SK-N-SH (cell line): ENCODE measurements around the gene RBX1. TPM values are rescaled to one million over a fixed set of nuclear protein-coding genes. Genes with fewer than 3 reads are reported as not detected.

Experiments
- CTCF ChIA-PET: fragments of 300-600, 350-600 bp; formaldehyde crosslinking; extraction: SDS; loops from one replicate; lab custom pipeline; 2021; lab: Yijun Ruan, JAX
- POLR2A ChIA-PET: fragments of 350-600 bp; sonication (Branson Sonifier 250); formaldehyde crosslinking; extraction: SDS; loops from one replicate; lab custom pipeline; 2020; ENCODE audit warnings: antibody characterized with exemption, inconsistent platforms; lab: Yijun Ruan, JAX
- DNase-seq: peaks from one replicate; pipeline ENCODE4 v3.0.0; 2012
- H2AFZ ChIP-seq: fragments of 200-600 bp; sonication (generic); 2 replicates; pipeline ENCODE4 v1.8.1; 2016; ENCODE audit warnings: antibody characterized with exemption, mild to moderate bottlenecking, low read depth
- H3F3A ChIP-seq: fragments of 200-600 bp; sonication (generic); replicated peaks from 2 replicates; pipeline ENCODE3; 2016; ENCODE audit warnings: antibody characterized with exemption, mild to moderate bottlenecking; ENCODE audit not compliant: insufficient read depth
- H3K27ac ChIP-seq, 2 experiments: fragments of 200-500 bp in 1 of 2; fragments of 200-600 bp in 1 of 2; sonication (Bioruptor generic) in 1 of 2; sonication (generic), shearing (Covaris generic) in 1 of 2; 2 replicates each; pipeline versions ENCODE4 v1.5.1 to v1.6.1; 2014 to 2016; ENCODE audit warnings: low read depth in 2 of 2, inconsistent platforms in 1 of 2, low read length in 1 of 2, mild to moderate bottlenecking in 1 of 2, mixed read lengths in 1 of 2
- H3K27me3 ChIP-seq: fragments of 200-600 bp; sonication (generic), shearing (Covaris generic); 2 replicates; pipeline ENCODE4 v1.6.1; 2016; ENCODE audit warnings: mixed run types; ENCODE audit not compliant: insufficient read depth
- H3K36me3 ChIP-seq, 2 experiments: fragments of 200-500 bp in 1 of 2; fragments of 200-600 bp in 1 of 2; sonication (Bioruptor generic) in 1 of 2; sonication (generic) in 1 of 2; replicated peaks in 1 of 2; 2 replicates each; pipeline versions ENCODE3 to v1.5.1; 2014 to 2016; ENCODE audit warnings: low read length in 1 of 2, mild to moderate bottlenecking in 1 of 2; ENCODE audit not compliant: insufficient read depth in 2 of 2, control insufficient read depth in 1 of 2
- H3K4me1 ChIP-seq, 2 experiments: fragments of 200-500 bp in 1 of 2; fragments of 200-600 bp in 1 of 2; sonication (Bioruptor generic) in 1 of 2; sonication (generic), shearing (Covaris generic) in 1 of 2; 2 replicates each; pipeline versions ENCODE4 v1.5.1 to v1.6.1; 2014 to 2016; ENCODE audit warnings: low read depth in 1 of 2, low read length in 1 of 2, mixed run types in 1 of 2; ENCODE audit not compliant: insufficient read depth in 2 of 2, control insufficient read depth in 1 of 2
- H3K4me2 ChIP-seq: fragments of 200-600 bp; sonication (generic), shearing (Covaris generic); 2 replicates; pipeline ENCODE4 v1.6.1; 2017; ENCODE audit warnings: mixed run types
- H3K4me3 ChIP-seq, 2 experiments: fragments of 200-500 bp in 1 of 2; fragments of 200-600 bp in 1 of 2; sonication (Bioruptor generic) in 1 of 2; sonication (generic), shearing (Covaris generic) in 1 of 2; 2 replicates each; pipeline versions ENCODE4 v1.5.1 to v1.8.1; 2014 to 2016; ENCODE audit warnings: low read depth in 2 of 2, inconsistent platforms in 1 of 2, low read length in 1 of 2, mild to moderate bottlenecking in 1 of 2, mixed read lengths in 1 of 2, moderate library complexity in 1 of 2
- H3K79me2 ChIP-seq: fragments of 200-600 bp; sonication (generic); 2 replicates; pipeline ENCODE4 v1.8.1; 2017; ENCODE audit warnings: mild to moderate bottlenecking; ENCODE audit not compliant: insufficient read depth
- H3K9ac ChIP-seq: fragments of 200-600 bp; sonication (generic); 2 replicates; pipeline ENCODE4 v1.6.1; 2017; ENCODE audit warnings: mixed run types
- H3K9me2 ChIP-seq: fragments of 200-600 bp; sonication (generic); 2 replicates; pipeline ENCODE4 v1.6.1; 2017; ENCODE audit warnings: mixed run types
- H3K9me3 ChIP-seq: fragments of 200-600 bp; sonication (generic); 2 replicates; pipeline ENCODE4 v1.6.1; 2017; ENCODE audit warnings: mixed run types, mild to moderate bottlenecking, moderate library complexity
- H4K20me1 ChIP-seq: fragments of 200-600 bp; sonication (generic); 2 replicates; pipeline ENCODE4 v1.6.1; 2017; ENCODE audit warnings: mild to moderate bottlenecking, mixed run types; ENCODE audit not compliant: insufficient read depth
- ELF1 ChIP-seq: IDR thresholded peaks from 2 replicates; pipeline ENCODE4 v1.4.0; 2012
- FOSL2 ChIP-seq: IDR thresholded peaks from 2 replicates; pipeline ENCODE4 v1.4.0; 2012; ENCODE audit warnings: low read depth, mild to moderate bottlenecking, moderate library complexity, borderline replicate concordance
- FOXM1 ChIP-seq: IDR thresholded peaks from 2 replicates; pipeline ENCODE4 v1.4.0; 2012; ENCODE audit warnings: low read depth, mild to moderate bottlenecking
- GABPA ChIP-seq: IDR thresholded peaks from 2 replicates; pipeline ENCODE4 v1.4.0; 2012; ENCODE audit warnings: low read depth, mild to moderate bottlenecking
- GATA2 ChIP-seq: sonication (generic); formaldehyde crosslinking; IDR thresholded peaks from 2 replicates; pipeline ENCODE4 v1.5.0; 2020; ENCODE audit warnings: mild to moderate bottlenecking, missing genetic modification reagents
- IRF3 ChIP-seq: fragments of 150-350 bp; IDR thresholded peaks from 2 replicates; pipeline ENCODE4 v1.6.1; 2016; ENCODE audit warnings: mild to moderate bottlenecking, low read depth, low read length
- JUND ChIP-seq: IDR thresholded peaks from 2 replicates; pipeline ENCODE4 v1.4.0; 2012
- MEF2A ChIP-seq: IDR thresholded peaks from 2 replicates; pipeline ENCODE4 v1.4.0; 2012; ENCODE audit warnings: low read depth, borderline replicate concordance
- MXI1 ChIP-seq: IDR thresholded peaks from 2 replicates; pipeline ENCODE4 v1.6.1; 2012; ENCODE audit warnings: mild to moderate bottlenecking, low read depth, low read length, improper control_type of control experiment
- NFIC ChIP-seq: IDR thresholded peaks from 2 replicates; pipeline ENCODE4 v1.4.0; 2012; ENCODE audit warnings: borderline replicate concordance
- PBX3 ChIP-seq: IDR thresholded peaks from 2 replicates; pipeline ENCODE4; 2012
- POLR2AphosphoS5 ChIP-seq: IDR thresholded peaks from 2 replicates; pipeline ENCODE4 v1.6.1; 2012; ENCODE audit warnings: low read depth, low read length
- REST ChIP-seq: IDR thresholded peaks from 2 replicates; pipeline ENCODE4 v1.6.1; 2012; ENCODE audit warnings: mild to moderate bottlenecking, low read depth, low read length, moderate library complexity
- SIN3A ChIP-seq: IDR thresholded peaks from 2 replicates; pipeline ENCODE4 v1.6.1; 2012; ENCODE audit warnings: low read depth, mild to moderate bottlenecking, low read length, moderate library complexity, borderline replicate concordance
- TAF1 ChIP-seq: IDR thresholded peaks from 2 replicates; pipeline ENCODE4 v1.6.1; 2012; ENCODE audit warnings: low read depth, mild to moderate bottlenecking, low read length, moderate library complexity, borderline replicate concordance
- TCF12 ChIP-seq: IDR thresholded peaks from 2 replicates; pipeline ENCODE4 v1.4.0; 2012
- TEAD4 ChIP-seq: IDR thresholded peaks from 2 replicates; pipeline ENCODE4 v1.4.0; 2012; ENCODE audit warnings: mild to moderate bottlenecking, borderline replicate concordance; ENCODE audit not compliant: insufficient read depth
- YY1 ChIP-seq: IDR thresholded peaks from 2 replicates; pipeline ENCODE4 v1.4.0; 2012; ENCODE audit warnings: low read depth, mild to moderate bottlenecking
- WGBS: methylation state at CpG from one replicate; pipeline ENCODE4 v1.1.6; 2017; ENCODE audit warnings: low lambda C conversion rate; 5-methylcytosine and 5-hydroxymethylcytosine counted together
- polyA plus RNA-seq, 3 experiments: library from polyadenylated mRNA; depleted of rRNA; stranded (reverse); fragments of >200 nt; gene quantifications; 2 replicates each; pipeline ENCODE4 v1.2.3, GENCODE V29; 2012

The RBX1 gene
- polyA plus RNA-seq, 1 of the 3 experiments (the other 2 are of a cell fraction), result 51.2 TPM

GRCh38 chr22:40932396-40932795 is 18.8 kb upstream of the RBX1 start:
- Histone ChIP-seq H3F3A (no peaks in the 10 kb centered on the region), H3K4me3 (no peak overlapping the region), H3K79me2 (no peaks in the 10 kb centered on the region), H3K4me2 (no peak overlapping the region), H2AFZ (no peak overlapping the region), H3K9me3 (no peaks in the 10 kb centered on the region), H3K27ac (no peak overlapping the region), H3K36me3 (peaks cover 0 to 5% of the 10 kb centered on the region in 2 experiments), H3K9me2 (no peaks in the 10 kb centered on the region), H3K4me1 (no peaks in the 10 kb centered on the region)
- no peak for DNase-seq
- no peak for TF ChIP-seq MEF2A
- TF ChIP-seq FOSL2, result no peak
- no peak for TF ChIP-seq SIN3A
- no peak for TF ChIP-seq ELF1
- no peak for TF ChIP-seq FOXM1
- no peak for TF ChIP-seq JUND
- TF ChIP-seq GABPA, result no peak
- no peak for TF ChIP-seq GATA2 (CRISPR knock-in tag)
- no peak for TF ChIP-seq TAF1
- no peak for TF ChIP-seq IRF3
- no peak for TF ChIP-seq NFIC
- no peak for TF ChIP-seq TCF12
- no peak for TF ChIP-seq REST
- TF ChIP-seq PBX3, result no peak
- no peak for TF ChIP-seq YY1
- no peak for TF ChIP-seq TEAD4
- TF ChIP-seq POLR2AphosphoS5, result no peak
- TF ChIP-seq MXI1, result no peak
- TF ChIP-seq, all 33 proteins: peak for 0
- POLR2A ChIA-PET, result no interaction called here
- Histone ChIP-seq H3K9ac (no peak overlapping the region), H3K27me3 (no peaks in the 10 kb centered on the region), H4K20me1 (no peaks in the 10 kb centered on the region)
- CTCF ChIA-PET, result interaction anchor here (0.6 kb wide), 1 partner anchor 348 kb away, joined by 3 read pairs; no protein-coding TSS in a partner anchor
- WGBS, result 94% methylated on average over 2 of the region's 2 CpGs
